ENCODE data around the gene SH3BGRL2.

GRCh38 chr6:79673947-79674346, 42.8 kb downstream of the SH3BGRL2 start:
- no peak for TF ChIP-seq POLR2A (IDR thresholded peaks at IDR 0.05)
- no peak for TF ChIP-seq CTCF (IDR thresholded peaks at IDR 0.05)
